Mononuclear cell (primary cell): ENCODE measurements around the gene UBALD1. TPM values are rescaled to one million over a fixed set of nuclear protein-coding genes. Genes with fewer than 3 reads are reported as not detected.
"Not testable (repeated sequence)": the region's sequence is repeated elsewhere in the genome, so short reads cannot be mapped to it uniquely, and the experiment has no call there.

Source experiments
- H3K27me3 ChIP-seq: 2 replicates; pipeline ENCODE4 v1.6.0; 2011; ENCODE audit warnings: low read length, control low read depth; ENCODE audit not compliant: insufficient read depth
- H3K4me1 ChIP-seq: 2 replicates; pipeline ENCODE4 v1.5.1; 2011; ENCODE audit warnings: mild to moderate bottlenecking, low read length, control low read depth; ENCODE audit not compliant: insufficient read depth
- H3K4me3 ChIP-seq: 2 replicates; pipeline ENCODE4 v1.5.1; 2011; ENCODE audit warnings: mild to moderate bottlenecking, low read length, moderate library complexity
- H3K9me3 ChIP-seq: 2 replicates; pipeline ENCODE4 v1.5.1; 2011; ENCODE audit warnings: low read depth, mild to moderate bottlenecking, control low read depth, low read length
- total RNA-seq: library from RNA; depleted of rRNA; stranded (reverse); fragments of >200 nt; gene quantifications from one replicate; pipeline ENCODE4 v1.2.3, GENCODE V29; 2012

Gene UBALD1
- total RNA-seq, 1 donor = 7.9 TPM

DNA sequence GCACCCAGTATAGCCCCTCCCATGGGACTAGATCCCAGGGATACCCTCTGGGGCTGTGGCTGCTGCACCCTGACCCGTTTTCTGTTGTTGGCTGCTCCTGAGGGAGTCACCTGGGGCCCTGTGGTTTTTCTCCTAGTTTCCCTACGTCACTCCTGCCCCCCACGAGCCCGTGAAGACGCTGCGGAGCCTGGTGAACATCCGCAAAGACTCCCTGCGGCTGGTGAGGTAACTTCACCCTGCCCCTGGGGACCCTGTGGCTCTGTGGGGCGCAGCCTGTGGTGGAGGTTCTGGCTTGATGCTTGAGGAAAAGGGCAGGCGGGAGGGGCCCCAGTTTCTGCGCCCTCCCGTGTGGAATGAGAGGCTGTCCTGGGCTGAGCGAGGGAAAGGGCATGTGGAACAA is 37.1 kb upstream of the UBALD1 start:
- Histone ChIP-seq H3K4me3 (no peak overlapping the region), H3K27me3 (no peaks in the 10 kb centered on the region), H3K9me3 (no peaks in the 10 kb centered on the region), H3K4me1 (peaks cover 15% of the 10 kb centered on the region)

DNA sequence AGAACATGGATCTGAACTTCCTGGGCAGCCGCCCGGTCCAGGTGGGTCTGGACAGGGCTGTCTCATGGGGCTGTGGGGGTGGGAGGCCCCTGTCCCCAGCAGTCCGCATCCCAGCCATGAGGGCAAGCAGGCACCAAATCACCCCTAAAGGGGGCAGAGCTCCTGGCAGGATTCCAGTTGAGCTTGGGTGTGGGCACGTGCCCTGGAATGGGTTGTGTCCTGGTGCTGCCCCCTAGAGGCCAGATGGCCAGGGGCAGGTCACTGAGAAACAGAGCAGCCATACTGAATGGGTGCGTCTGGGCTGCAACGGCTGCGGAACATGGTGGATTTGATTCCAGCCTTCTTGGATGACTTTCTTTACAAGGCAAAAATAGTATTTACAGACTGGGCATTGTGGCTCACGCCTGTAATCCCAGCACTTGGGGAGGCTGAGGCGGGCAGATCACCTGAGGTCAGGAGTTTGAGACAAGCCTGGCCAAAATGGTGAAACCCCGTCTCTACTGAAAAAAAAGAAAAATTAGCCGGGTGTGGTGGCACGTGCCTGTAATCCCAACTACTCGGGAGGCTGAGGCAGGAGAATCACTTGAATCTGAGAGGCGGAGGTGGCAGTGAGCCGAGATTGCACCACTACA is 35.9 kb upstream of the UBALD1 start:
- H3K27me3 ChIP-seq, H3K4me3 ChIP-seq, H3K9me3 ChIP-seq: not testable (repeated sequence)
- H3K4me1 ChIP-seq = peaks cover 18% of the 10 kb centered on the region

DNA sequence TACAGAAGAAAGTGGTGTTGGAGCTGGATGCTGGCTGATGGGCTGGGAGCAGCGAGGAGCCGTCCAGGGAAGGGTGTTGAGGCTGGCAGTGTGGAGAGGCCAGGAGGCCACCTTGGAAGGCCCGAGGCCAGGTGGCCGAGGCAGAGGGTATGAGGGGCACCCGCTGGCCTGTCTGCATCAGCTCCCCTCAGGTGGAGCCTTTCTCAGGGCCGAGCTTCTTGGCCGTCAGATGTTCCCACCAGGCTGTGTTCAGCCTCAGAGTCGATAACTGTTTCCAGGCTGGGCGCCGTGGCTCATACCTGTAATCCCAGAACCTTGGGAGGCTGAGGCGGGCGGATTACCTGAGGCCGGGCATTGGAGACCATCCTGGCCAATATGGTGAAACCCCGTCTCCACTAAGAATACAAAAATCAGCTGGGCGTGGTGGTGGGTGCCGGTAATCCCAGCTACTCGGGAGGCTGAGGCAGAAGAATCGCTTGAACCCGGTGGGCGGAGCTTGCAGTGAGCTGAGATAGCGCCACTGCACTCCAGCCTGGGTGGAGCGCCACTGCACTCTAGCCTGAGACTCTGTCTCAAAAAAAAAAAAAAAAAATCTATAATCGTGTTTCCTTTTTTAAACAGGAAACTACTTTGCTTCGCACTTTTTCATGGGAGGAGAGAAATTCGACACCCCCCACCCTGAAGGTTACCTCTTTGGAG is 35.2 kb upstream of the UBALD1 start:
- H3K27me3 ChIP-seq = no peaks in the 10 kb centered on the region
- no peaks in the 10 kb centered on the region for H3K9me3 ChIP-seq
- no peak overlapping the region for H3K4me3 ChIP-seq
- H3K4me1 ChIP-seq = peaks cover 18% of the 10 kb centered on the region

DNA sequence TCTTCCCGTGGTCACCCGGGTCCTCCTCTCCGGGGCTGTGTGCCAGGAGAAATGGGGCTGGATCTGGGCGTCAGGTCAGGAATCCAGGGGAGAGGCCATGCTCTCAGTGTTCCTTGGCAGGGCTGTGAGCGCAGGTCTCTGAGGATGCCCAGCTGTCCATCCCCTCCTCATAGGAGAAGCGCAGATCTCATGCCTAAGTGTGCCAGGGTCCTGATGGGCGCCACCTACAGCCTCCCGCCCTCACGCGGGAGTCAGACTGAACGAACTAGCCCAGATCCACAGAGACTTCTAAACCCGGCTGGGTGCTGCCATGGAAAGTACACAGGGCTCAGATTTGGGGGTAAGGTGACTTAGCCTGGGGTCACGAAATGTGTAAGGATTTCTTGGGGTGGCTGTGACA is 34.2 kb upstream of the UBALD1 start:
- peaks cover 18% of the 10 kb centered on the region for H3K4me1 ChIP-seq
- H3K4me3 ChIP-seq = no peak overlapping the region
- no peaks in the 10 kb centered on the region for H3K27me3 ChIP-seq
- no peaks in the 10 kb centered on the region for H3K9me3 ChIP-seq

DNA sequence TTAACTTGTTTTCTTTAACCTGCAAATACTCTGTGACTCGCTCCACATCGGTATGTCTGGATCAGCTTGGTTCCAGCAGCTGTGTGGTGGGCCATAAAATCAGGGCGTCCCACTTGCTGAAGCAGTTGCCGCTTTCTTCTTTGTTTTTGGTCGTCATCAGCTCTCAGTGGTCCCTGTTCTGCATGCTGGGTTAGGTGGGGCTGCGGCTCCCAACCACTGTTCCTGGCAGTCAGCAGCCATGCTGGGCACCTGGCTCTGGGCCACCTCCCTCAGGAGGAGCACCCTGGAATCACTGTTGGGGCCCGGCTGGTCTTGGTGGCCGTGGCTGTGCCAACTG is 32.9 kb upstream of the UBALD1 start:
- peaks cover 20% of the 10 kb centered on the region for H3K4me1 ChIP-seq
- H3K27me3 ChIP-seq = no peaks in the 10 kb centered on the region
- H3K4me3 ChIP-seq = no peak overlapping the region
- H3K9me3 ChIP-seq = no peaks in the 10 kb centered on the region

DNA sequence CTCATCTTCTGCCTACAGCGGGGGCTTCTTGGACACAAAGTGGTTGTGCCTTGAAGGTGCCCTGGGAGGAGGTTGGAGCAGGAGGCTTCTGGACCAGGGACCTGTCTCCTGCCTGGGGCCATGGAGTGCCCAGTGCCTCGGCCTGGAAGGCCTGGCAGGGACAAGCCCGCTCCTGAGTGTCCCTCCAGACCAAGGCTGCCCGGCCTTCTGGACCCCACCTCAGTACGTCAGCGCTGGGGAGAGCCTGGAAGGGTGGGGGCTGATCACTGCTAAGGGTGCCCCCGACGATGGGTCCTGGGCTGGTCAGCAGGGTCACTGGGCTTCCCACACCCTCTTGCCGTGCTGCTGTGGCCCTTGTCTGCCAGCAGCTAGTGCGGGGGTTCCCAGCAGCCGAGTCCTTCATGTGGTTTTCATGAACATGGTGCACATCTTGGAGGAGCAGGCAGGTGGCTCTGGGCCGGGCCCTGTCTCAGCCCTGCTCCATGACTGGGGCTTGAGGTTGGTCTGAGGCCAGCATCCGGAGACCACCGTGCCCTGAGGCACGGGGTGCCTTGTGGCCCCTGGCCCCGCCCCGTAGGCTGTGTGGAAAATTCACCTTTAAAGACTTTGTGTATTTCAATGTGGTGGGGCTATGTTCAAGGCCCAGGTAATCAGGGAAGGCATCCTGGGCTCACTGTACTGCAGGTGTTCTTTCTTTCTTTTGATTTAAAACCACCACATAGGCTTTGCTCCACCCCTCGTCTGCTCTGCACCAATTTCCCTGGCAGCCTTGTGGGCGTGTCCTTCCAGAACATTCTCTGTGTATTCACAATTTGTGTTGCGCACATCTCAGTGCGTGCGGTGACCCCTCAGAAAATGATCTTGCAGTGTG is 32.3 kb upstream of the UBALD1 start:
- peaks cover 26% of the 10 kb centered on the region for H3K4me1 ChIP-seq
- no peaks in the 10 kb centered on the region for H3K9me3 ChIP-seq
- no peak overlapping the region for H3K4me3 ChIP-seq
- H3K27me3 ChIP-seq = no peaks in the 10 kb centered on the region

DNA sequence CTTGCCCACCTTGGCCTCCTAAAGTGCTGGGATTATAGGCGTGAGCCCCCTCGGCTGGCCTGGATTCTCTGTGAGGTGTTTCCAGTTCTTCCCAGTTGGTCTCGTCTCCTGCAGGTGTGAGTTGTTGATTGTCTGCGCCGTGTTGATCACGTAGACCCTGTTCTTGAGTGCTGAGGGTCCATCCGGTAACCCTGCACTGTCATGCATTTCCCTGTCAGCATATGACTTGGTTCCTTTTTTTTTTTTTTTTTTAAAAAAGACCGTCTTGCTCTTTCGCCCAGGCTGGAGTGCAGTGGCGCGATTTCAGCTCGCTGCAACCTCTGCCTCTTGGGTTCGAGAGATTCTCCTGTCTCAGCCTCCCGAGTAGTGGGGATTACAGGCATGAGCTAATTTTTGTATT is 27.2 kb upstream of the UBALD1 start:
- Histone ChIP-seq H3K4me1 (peaks cover 33% of the 10 kb centered on the region), H3K9me3 (no peaks in the 10 kb centered on the region), H3K27me3 (no peaks in the 10 kb centered on the region), H3K4me3 (no peak overlapping the region)

DNA sequence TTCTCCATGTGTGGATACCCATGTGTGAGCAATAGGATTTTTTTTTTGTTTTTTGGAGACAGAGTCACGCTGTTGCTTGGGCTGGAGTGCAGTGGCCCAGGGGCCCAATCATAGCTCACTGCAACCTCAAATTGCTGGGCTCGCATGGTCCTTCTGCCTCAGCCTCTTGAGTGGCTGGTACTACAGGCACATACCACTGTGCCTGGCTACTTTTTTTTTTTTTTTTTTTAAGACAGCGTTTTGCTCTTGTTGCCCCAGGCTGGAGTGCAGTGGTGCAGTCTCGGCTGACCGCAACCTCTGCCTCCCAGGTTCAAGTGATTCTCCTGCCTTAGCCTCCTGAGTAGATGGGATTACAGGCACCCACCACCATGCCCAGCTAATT is 26.6 kb upstream of the UBALD1 start:
- no peaks in the 10 kb centered on the region for H3K27me3 ChIP-seq
- no peak overlapping the region for H3K4me3 ChIP-seq
- H3K4me1 ChIP-seq = peaks cover 28% of the 10 kb centered on the region
- H3K9me3 ChIP-seq = no peaks in the 10 kb centered on the region

DNA sequence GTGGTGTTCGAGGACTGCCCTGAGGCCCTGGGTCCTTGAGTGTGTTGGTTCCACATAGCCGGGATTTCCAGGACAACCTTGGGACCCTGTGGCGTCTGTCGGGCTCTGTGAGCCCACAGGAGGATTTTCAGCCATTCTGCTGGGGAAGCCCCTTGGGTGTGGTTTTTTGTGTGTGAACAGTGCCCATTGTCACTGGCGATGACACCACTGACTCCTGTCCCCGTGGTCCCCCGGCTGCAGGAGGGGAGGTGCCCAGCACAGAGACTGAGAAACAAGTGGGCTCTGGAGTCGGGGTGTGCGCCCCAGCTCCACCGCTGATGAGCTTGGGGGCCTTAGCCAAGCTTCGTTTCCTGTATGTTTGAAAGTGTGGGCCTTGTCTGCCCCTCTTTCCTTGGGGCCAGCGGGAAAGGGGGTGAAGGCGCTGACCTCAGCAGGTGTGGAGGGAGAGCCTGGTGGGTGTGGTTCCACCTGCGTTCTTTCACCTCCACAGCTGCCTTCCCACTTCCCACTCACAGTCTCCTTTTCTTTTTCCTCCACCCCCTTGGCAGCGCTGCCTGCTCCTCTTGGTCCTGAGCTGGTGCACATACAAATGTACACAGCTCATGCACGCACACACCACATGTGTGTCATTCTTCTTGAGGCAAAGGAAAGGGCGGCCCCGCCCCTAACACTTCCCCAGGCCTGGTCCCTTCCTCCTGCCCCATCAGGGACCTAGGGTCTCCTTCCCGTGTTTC is 26.1 kb upstream of the UBALD1 start:
- no peak overlapping the region for H3K4me3 ChIP-seq
- H3K4me1 ChIP-seq = peaks cover 33% of the 10 kb centered on the region
- H3K27me3 ChIP-seq = no peaks in the 10 kb centered on the region
- no peaks in the 10 kb centered on the region for H3K9me3 ChIP-seq

DNA sequence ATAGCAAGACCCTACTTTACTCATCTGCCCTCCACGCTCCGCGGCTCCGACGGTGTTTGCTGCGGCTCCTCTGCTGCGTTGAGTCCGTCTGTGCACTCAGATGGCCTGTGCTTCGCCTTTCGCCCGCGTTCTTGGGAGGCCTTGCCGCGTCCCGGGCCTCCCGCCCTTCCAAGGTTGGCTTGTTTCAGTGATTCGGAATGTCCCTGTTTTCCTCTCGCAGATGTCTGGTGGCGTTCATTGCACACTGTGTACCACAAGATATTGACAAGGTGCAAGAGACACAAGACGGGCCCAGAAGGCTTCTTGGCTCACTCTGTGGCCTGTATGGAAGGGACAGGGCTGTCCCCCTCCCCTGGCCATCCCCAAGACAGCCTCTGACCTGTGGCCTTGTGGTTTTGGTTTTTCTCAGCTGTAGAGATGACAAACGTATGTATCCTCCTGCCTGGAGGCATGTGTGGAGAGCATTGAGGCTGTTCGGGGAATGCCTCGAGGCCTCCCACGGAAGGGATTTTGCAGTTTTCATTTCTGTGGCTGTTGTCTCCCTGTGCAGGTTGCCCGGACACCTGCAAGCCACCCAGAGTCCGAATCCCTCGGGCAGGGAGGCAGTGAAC is 25.3 kb upstream of the UBALD1 start:
- no peaks in the 10 kb centered on the region for H3K9me3 ChIP-seq
- peaks cover 34% of the 10 kb centered on the region for H3K4me1 ChIP-seq
- H3K27me3 ChIP-seq = no peaks in the 10 kb centered on the region
- H3K4me3 ChIP-seq = no peak overlapping the region

DNA sequence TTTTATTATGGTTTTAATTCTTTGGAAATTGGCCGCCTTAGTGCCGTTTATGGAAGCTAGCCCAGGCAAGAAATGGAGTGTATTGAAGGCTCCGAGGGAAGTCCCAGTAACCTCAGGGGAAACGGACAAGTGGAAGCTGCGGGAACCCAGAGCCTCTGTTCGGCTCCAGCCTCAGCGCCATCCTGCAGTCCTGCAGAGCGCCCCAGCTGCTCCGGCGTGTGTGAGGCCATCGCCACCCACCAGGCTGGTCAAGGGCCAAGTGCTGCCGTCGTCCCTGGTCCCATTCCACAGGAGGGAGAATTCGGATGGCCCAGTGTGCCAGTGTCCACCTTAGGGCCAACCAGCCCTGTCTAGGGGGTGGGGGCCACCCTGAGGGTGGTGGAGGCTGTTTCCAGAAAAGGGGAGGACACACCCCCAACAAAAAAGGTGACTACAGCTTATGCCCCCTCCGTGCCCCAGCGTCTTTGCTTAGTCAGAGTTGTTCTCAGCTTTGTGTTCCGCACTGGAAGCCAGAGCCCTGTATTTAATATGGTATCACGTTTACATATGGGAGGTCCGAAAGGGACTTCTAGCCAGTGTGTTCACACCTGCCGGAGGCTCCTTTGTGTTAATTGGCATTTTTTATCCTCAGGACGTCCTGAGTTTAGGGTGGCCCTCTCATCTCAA is 22.9 kb upstream of the UBALD1 start:
- H3K4me3 ChIP-seq = no peak overlapping the region
- peaks cover 33% of the 10 kb centered on the region for H3K4me1 ChIP-seq
- H3K9me3 ChIP-seq = no peaks in the 10 kb centered on the region
- no peaks in the 10 kb centered on the region for H3K27me3 ChIP-seq

DNA sequence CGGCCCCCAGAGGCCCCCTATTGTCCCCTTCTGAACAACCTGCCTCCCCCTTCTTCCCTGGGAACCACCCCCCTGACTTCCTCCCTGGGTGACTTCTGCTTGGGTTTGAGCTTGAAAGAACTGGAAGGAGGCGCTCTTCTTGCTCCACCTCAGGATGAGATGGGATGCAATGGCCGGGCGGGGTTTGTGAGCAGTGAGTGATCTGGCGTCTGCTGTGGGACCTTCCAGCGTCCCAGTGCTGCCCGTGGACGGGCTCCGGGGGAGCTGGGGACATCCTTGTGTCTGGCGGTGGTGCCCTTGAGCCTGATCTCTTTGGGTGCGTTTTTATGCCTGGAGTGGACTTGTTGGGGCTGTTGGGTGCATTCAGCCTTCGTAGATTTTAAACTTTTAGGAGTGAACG is 21.5 kb upstream of the UBALD1 start:
- H3K27me3 ChIP-seq = no peaks in the 10 kb centered on the region
- H3K4me1 ChIP-seq = peaks cover 20% of the 10 kb centered on the region
- H3K9me3 ChIP-seq = no peaks in the 10 kb centered on the region
- no peak overlapping the region for H3K4me3 ChIP-seq

DNA sequence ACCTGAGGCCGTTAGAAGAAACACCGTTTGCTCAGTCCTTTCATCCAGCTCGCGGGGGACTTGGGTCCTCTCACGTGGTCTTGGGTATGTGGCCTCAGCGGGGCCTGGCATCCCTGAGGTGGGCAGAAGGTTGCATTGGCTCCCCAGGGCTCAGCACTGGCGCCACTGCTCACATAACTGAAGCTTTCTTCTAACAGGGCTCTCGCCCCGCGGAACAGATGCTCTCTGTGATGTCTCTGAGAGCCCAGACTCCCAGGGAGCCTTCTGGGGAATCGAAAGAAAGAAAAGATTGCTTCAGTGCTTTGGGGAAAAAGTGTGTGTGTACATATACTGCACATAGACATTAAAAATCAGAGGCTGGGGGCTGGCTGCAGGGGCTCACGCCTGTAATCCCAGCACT is 20.1 kb upstream of the UBALD1 start:
- H3K4me3 ChIP-seq = no peak overlapping the region
- H3K4me1 ChIP-seq = peaks cover 13% of the 10 kb centered on the region
- H3K9me3 ChIP-seq = no peaks in the 10 kb centered on the region
- H3K27me3 ChIP-seq = no peaks in the 10 kb centered on the region

DNA sequence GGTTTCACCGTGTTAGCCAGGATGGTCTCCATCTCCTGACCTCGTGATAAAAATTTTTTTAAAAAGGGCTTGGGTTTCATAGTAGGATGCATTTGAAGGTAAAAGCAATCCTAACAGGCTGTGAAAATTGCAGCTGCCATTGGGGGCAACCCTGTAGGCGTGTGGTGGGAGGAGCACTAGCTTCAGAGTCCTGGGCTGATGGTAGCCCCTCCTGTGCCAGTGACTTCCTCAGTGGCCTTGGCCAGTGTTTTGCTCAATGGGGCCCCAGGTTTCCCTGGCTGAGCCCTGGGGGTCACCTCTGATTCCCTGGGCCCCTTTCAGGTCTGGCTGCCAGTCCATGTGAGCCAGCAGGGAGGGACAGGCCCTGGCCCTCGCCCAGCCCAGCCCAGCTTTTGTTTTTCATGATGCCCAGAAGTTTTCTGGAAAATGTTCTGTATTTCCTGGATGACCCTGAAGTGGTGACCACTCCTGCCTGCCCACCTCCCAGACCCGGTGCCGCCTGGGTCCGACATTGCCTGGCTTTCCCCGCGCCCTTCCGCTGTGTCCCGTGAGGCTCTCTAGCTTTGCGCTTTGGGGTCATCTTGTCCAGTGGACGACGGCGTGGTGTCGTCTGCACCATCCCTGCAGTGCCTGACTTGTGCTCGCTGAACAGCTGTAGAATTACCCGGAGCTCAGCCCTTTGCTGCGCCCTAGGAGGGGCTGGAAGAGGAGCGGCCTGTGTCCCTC is 19.4 kb upstream of the UBALD1 start:
- no peaks in the 10 kb centered on the region for H3K9me3 ChIP-seq
- H3K27me3 ChIP-seq = no peaks in the 10 kb centered on the region
- H3K4me3 ChIP-seq = no peak overlapping the region
- peaks cover 13% of the 10 kb centered on the region for H3K4me1 ChIP-seq
